Limb (tissue), 2 donors: Measurements from ENCODE around the gene EPB41L5.
"Not testable (repeated sequence)": the region's sequence is repeated elsewhere in the genome, so short reads cannot be mapped to it uniquely, and the experiment has no call there.

Source experiments
- DNase-seq, 2 donors: peaks; one replicate each; pipeline ENCODE4 v3.0.0-alpha.2; 2016; ENCODE audit errors: extremely low spot score in 2 of 2

The EPB41L5 gene

GRCh38 chr2:120141300-120142069 is 128.6 kb downstream of the EPB41L5 start:
- no peak for DNase-seq

GRCh38 chr2:120142528-120143219 is 129.8 kb downstream of the EPB41L5 start:
- DNase-seq = peak in 1 of 2 donors; percentile 4

GRCh38 chr2:120148229-120148628 is 135.4 kb downstream of the EPB41L5 start:
- DNase-seq = no peak

- DNase-seq = no peak
These were observed 135.8 kb downstream of the EPB41L5 start for GRCh38 chr2:120148669-120149068.

GRCh38 chr2:120149406-120149805 is 136.5 kb downstream of the EPB41L5 start:
- no peak for DNase-seq

- no peak for DNase-seq
These were observed 137.2 kb downstream of the EPB41L5 start for GRCh38 chr2:120150040-120150482.

GRCh38 chr2:120155308-120155707 is 142.4 kb downstream of the EPB41L5 start:
- DNase-seq = no peak

- DNase-seq = not testable (repeated sequence)
These were observed 145.8 kb downstream of the EPB41L5 start for GRCh38 chr2:120158658-120159057.

- no peak for DNase-seq
These were observed 148.3 kb downstream of the EPB41L5 start for GRCh38 chr2:120161190-120161589.

GRCh38 chr2:120162716-120163115 is 149.8 kb downstream of the EPB41L5 start:
- no peak for DNase-seq

GRCh38 chr2:120167272-120167671 is 154.4 kb downstream of the EPB41L5 start:
- DNase-seq = no peak

- DNase-seq = no peak
These were observed 156.1 kb downstream of the EPB41L5 start for GRCh38 chr2:120169020-120169419.

- DNase-seq = peak; percentile 33 to 79
These were observed 162.2 kb downstream of the EPB41L5 start for GRCh38 chr2:120174963-120175581.

GRCh38 chr2:120176526-120176925 is 163.6 kb downstream of the EPB41L5 start:
- no peak for DNase-seq

GRCh38 chr2:120177001-120177621 is 164.2 kb downstream of the EPB41L5 start:
- no peak for DNase-seq

GRCh38 chr2:120177973-120178372 is 165.1 kb downstream of the EPB41L5 start:
- no peak for DNase-seq

- DNase-seq = no peak
These were observed 166.5 kb downstream of the EPB41L5 start for GRCh38 chr2:120179396-120179795.

- DNase-seq = no peak
These were observed 167.2 kb downstream of the EPB41L5 start for GRCh38 chr2:120180066-120180465.

GRCh38 chr2:120182019-120182560 is 169.2 kb downstream of the EPB41L5 start:
- no peak for DNase-seq

GRCh38 chr2:120189189-120189588 is 176.3 kb downstream of the EPB41L5 start:
- no peak for DNase-seq

GRCh38 chr2:120192280-120192679 is 179.4 kb downstream of the EPB41L5 start:
- no peak for DNase-seq

- DNase-seq = no peak
These were observed 182.7 kb downstream of the EPB41L5 start for GRCh38 chr2:120195553-120195952.
